NCI-H524 treated with DMSO at 0.1 percent for 48 hours (cell line): ENCODE measurements around the gene PEMT.
A peak's percentile ranks its signal among the peaks of the same experiment; 100 is the strongest.

Experiments used
- DNase-seq: peaks from one replicate; lab custom pipeline; 2025; lab: John Stamatoyannopoulos, UW

PEMT gene

GRCh38 chr17:17514993-17515933 is 76.2 kb downstream of the PEMT start:
- DNase-seq: no peak

GRCh38 chr17:17514361-17514992 is 77.0 kb downstream of the PEMT start:
- DNase-seq: no peak

GRCh38 chr17:17513626-17514025 is 77.9 kb downstream of the PEMT start:
- DNase-seq: no peak

- no peak for DNase-seq
These were observed 78.6 kb downstream of the PEMT start for GRCh38 chr17:17512866-17513265.

GRCh38 chr17:17511881-17512858 is 79.3 kb downstream of the PEMT start:
- no peak for DNase-seq

- no peak for DNase-seq
These were observed 80.2 kb downstream of the PEMT start for GRCh38 chr17:17511293-17511741.

GRCh38 chr17:17510456-17511292 is 80.8 kb downstream of the PEMT start:
- DNase-seq: no peak

- DNase-seq: no peak
These were observed 81.7 kb downstream of the PEMT start for GRCh38 chr17:17509601-17510425.

GRCh38 chr17:17508646-17509591 is 82.6 kb downstream of the PEMT start:
- no peak for DNase-seq

- no peak for DNase-seq
These were observed 83.4 kb downstream of the PEMT start for GRCh38 chr17:17508019-17508535.

- peak; percentile 81 for DNase-seq
These were observed 84.0 kb downstream of the PEMT start for GRCh38 chr17:17507465-17508011.

- peak; percentile 38 for DNase-seq
These were observed 84.5 kb downstream of the PEMT start for GRCh38 chr17:17506893-17507464.

- no peak for DNase-seq
These were observed 85.2 kb downstream of the PEMT start for GRCh38 chr17:17506181-17506741.

GRCh38 chr17:17505610-17506171 is 85.8 kb downstream of the PEMT start:
- DNase-seq: no peak

- no peak for DNase-seq
These were observed 86.4 kb downstream of the PEMT start for GRCh38 chr17:17505151-17505550.

GRCh38 chr17:17504341-17505140 is 87.0 kb downstream of the PEMT start:
- no peak for DNase-seq
